ENCODE measurements around the gene ZNF831.
A peak's percentile ranks its signal among the peaks of the same experiment; 100 is the strongest.

The ZNF831 gene

GRCh38 chr20:59139998-59140397 lies 23.6 kb upstream of the ZNF831 start:
- no peak for DNase-seq (ENCODE audit: low read depth in 2 of 2, low spot score in 1 of 2)

GRCh38 chr20:59141818-59142581 lies 21.6 kb upstream of the ZNF831 start:
- DNase-seq (ENCODE audit: low read depth in 2 of 2, low spot score in 1 of 2) = no peak

DNA sequence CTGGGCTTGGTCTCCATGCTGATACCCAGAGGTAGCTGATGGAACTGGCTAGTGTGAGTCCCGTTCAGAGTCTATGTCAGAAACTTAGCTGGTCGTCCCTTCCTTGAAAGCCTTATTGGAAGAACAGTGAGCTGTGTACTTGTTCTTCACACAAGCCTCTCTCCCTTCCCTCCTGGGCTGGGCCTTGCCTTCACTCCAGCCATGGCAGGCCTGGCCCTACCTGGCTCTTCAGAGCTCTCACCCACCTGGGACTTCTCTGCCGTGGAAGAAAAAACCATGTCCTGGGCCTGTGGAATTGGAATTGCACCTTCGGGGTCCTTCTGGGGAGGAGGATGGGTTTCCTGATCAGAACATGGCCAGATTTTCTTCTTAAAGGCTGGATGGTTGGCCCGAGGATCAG lies 20.3 kb upstream of the ZNF831 start:
- no peak for DNase-seq (ENCODE audit: low read depth in 2 of 2, low spot score in 1 of 2)

DNA sequence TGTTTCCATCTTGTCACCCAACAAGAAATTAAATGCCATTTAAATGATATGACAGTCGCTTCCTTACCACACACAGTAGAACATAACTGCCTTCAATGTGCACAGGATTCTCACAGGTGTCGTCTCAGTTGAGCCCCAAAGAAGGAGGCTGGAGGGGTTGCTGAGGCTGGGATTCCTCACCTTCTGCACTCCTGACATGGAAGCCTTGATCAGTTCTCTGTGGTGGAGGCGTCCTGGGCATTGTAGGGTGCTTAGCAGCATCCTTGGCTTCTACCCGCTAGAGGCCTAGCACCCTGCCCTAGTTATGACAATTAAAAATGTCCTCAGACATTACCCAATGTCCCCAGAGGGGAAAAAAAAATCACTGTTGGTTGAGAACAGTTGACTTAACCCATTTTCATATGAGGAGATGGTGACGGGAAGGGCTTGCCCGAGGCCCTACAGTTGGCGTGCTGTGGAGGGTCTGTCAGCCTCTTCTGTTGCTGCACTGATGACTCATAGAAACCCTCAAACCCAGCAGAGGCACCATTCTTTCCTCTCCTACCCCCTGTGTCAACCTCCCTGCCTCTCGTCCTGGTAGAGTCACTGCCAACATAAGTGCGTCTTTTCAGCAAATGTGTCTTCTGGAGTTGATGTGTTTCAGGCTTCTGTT lies 19.3 kb upstream of the ZNF831 start:
- DNase-seq (ENCODE audit: low read depth in 2 of 2, low spot score in 1 of 2) = no peak

- no peak for DNase-seq (ENCODE audit: low read depth in 2 of 2, low spot score in 1 of 2)
Measured at GRCh38 chr20:59144831-59145196, 18.8 kb upstream of the ZNF831 start.

- DNase-seq (ENCODE audit: low read depth in 2 of 2, low spot score in 1 of 2) = no peak
Measured at GRCh38 chr20:59145247-59145923, 18.2 kb upstream of the ZNF831 start.

GRCh38 chr20:59145924-59146779 lies 17.5 kb upstream of the ZNF831 start:
- DNase-seq (ENCODE audit: low read depth in 2 of 2, low spot score in 1 of 2) = peak; percentile 48 to 58

GRCh38 chr20:59146780-59147565 lies 16.6 kb upstream of the ZNF831 start:
- no peak for DNase-seq (ENCODE audit: low read depth in 2 of 2, low spot score in 1 of 2)

GRCh38 chr20:59147586-59147985 lies 16.0 kb upstream of the ZNF831 start:
- no peak for DNase-seq (ENCODE audit: low read depth in 2 of 2, low spot score in 1 of 2)

GRCh38 chr20:59148701-59149493 lies 14.7 kb upstream of the ZNF831 start:
- no peak for DNase-seq (ENCODE audit: low read depth in 2 of 2, low spot score in 1 of 2)

GRCh38 chr20:59149678-59150504 lies 13.7 kb upstream of the ZNF831 start:
- DNase-seq (ENCODE audit: low read depth in 2 of 2, low spot score in 1 of 2) = peak; percentile 23 to 34

DNA sequence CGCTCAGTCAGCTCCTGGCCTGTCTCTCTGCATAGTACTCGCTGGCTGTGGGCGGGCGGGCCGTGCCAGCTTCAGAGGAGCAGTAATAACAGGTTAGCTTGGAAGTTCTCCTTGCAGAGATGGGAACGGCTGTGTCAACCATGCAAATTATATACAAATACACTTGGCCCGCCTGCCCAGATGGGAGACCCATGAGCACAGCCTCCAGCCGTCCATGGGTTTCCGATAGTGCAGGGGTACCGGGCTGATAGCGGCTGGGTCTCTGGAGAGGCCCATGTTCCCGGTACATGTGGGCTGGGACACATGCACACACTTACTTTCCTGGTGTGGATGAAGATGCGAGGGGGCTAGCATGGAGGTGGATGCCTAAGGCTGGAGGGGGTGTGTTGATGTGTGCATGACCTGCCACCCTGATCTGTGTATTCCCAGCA lies 12.8 kb upstream of the ZNF831 start:
- no peak for DNase-seq (ENCODE audit: low read depth in 2 of 2, low spot score in 1 of 2)

DNA sequence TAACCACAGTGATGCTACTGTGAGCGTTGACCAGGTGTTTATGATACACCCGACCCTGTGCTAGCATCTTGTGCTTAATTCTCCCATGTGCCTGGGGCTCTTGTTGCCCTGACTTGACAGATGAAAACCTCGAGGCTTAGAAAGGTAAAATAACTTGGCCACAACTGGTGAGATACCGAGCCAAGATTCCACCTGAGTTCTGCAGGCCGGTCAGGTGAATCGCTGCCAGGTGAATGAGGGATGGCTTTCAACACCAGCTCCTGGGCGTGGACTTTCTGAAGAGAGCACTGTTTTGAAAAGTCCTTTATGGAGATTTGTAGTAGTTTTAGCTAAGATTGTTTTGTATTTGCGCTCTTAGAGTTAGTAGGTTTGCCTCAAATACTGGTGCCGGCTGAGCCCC lies 12.2 kb upstream of the ZNF831 start:
- DNase-seq (ENCODE audit: low read depth in 2 of 2, low spot score in 1 of 2) = no peak

- no peak for DNase-seq (ENCODE audit: low read depth in 2 of 2, low spot score in 1 of 2)
Measured at GRCh38 chr20:59151820-59152219, 11.8 kb upstream of the ZNF831 start.

DNA sequence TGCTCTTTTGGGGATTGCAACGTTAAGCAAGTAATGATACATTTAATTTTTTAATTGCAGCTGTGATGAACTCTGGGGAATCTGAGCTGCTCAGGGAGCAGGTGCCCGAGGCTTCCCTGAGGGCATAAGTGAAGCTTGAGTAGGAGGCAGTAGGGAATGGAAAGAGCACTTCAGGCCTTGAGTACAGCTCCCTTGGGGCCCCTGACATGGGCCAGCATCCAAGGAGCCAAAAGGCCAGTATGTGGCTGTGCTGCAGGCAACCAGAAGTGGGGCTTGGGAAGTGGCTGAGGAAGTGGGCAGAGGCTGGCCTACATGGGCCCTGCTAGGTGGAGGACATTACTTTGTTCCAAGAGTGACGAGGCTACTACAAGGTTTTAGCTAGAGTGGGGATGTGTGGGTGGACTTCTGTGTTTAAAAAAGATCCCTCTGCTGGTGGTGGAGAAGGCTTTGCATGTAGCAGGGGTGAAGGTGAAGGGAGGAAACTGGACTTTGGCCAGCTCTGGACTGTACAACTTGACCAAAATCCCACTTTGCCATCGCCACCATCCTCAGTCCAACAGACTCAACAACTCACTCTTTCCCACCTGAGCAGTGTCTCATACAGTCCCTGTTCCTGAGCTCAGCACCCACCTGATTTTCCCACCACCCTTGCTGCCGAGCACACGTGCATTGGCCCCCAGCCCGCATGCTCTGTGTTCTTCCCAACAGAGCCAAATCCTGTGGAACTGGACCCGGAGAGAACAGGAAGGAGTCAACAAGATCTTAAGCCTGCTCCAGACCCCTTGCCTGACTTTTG lies 10.9 kb upstream of the ZNF831 start:
- DNase-seq (ENCODE audit: low read depth in 2 of 2, low spot score in 1 of 2) = no peak

- DNase-seq (ENCODE audit: low read depth in 2 of 2, low spot score in 1 of 2) = no peak
Measured at GRCh38 chr20:59153355-59153681, 10.3 kb upstream of the ZNF831 start.

DNA sequence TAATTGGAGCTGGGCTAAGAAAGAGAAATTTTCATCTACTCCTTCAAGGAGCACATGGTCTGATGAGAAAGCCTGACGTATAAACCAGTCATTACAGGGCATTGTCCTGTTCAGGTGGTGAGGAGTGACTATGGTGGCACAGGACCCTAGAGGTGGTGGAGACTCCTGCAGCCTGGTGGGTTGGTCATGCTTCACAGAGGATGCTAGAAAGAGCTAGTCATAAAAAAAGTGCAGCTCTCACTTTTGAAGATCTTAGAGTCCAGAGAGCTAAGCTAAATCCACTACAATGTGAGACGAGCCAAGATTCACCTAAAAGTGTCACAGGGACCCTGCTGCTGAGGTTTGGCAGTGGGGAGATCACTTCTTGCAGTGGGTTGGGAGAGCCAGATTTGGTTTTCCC lies 9.8 kb upstream of the ZNF831 start:
- DNase-seq (ENCODE audit: low read depth in 2 of 2, low spot score in 1 of 2) = no peak

GRCh38 chr20:59154317-59155013 lies 9.2 kb upstream of the ZNF831 start:
- DNase-seq (ENCODE audit: low read depth in 2 of 2, low spot score in 1 of 2) = no peak

Data from stimulated activated CD8-positive, alpha-beta memory T cell treated with anti-CD3 and anti-CD28 coated beads, Interleukin-4, amount 100 ng/mL, for 4 hours (primary cell).